SK-N-SH (cell line): ENCODE data around the gene C8B. TPM values are rescaled to one million over a fixed set of nuclear protein-coding genes. Genes with fewer than 3 reads are reported as not detected.

Experiments
- CTCF ChIA-PET: fragments of 300-600, 350-600 bp; formaldehyde crosslinking; extraction: SDS; loops from one replicate; lab custom pipeline; 2021; lab: Yijun Ruan, JAX
- POLR2A ChIA-PET: fragments of 350-600 bp; sonication (Branson Sonifier 250); formaldehyde crosslinking; extraction: SDS; loops from one replicate; lab custom pipeline; 2020; ENCODE audit warnings: antibody characterized with exemption, inconsistent platforms; lab: Yijun Ruan, JAX
- DNase-seq: peaks from one replicate; pipeline ENCODE4 v3.0.0; 2012
- H2AFZ ChIP-seq: fragments of 200-600 bp; sonication (generic); 2 replicates; pipeline ENCODE4 v1.8.1; 2016; ENCODE audit warnings: antibody characterized with exemption, mild to moderate bottlenecking, low read depth
- H3F3A ChIP-seq: fragments of 200-600 bp; sonication (generic); replicated peaks from 2 replicates; pipeline ENCODE3; 2016; ENCODE audit warnings: antibody characterized with exemption, mild to moderate bottlenecking; ENCODE audit not compliant: insufficient read depth
- H3K27ac ChIP-seq, 2 experiments: fragments of 200-500 bp in 1 of 2; fragments of 200-600 bp in 1 of 2; sonication (Bioruptor generic) in 1 of 2; sonication (generic), shearing (Covaris generic) in 1 of 2; 2 replicates each; pipeline versions ENCODE4 v1.5.1 to v1.6.1; 2014 to 2016; ENCODE audit warnings: low read depth in 2 of 2, inconsistent platforms in 1 of 2, low read length in 1 of 2, mild to moderate bottlenecking in 1 of 2, mixed read lengths in 1 of 2
- H3K27me3 ChIP-seq: fragments of 200-600 bp; sonication (generic), shearing (Covaris generic); 2 replicates; pipeline ENCODE4 v1.6.1; 2016; ENCODE audit warnings: mixed run types; ENCODE audit not compliant: insufficient read depth
- H3K36me3 ChIP-seq, 2 experiments: fragments of 200-500 bp in 1 of 2; fragments of 200-600 bp in 1 of 2; sonication (Bioruptor generic) in 1 of 2; sonication (generic) in 1 of 2; replicated peaks in 1 of 2; 2 replicates each; pipeline versions ENCODE3 to v1.5.1; 2014 to 2016; ENCODE audit warnings: low read length in 1 of 2, mild to moderate bottlenecking in 1 of 2; ENCODE audit not compliant: insufficient read depth in 2 of 2, control insufficient read depth in 1 of 2
- H3K4me1 ChIP-seq, 2 experiments: fragments of 200-500 bp in 1 of 2; fragments of 200-600 bp in 1 of 2; sonication (Bioruptor generic) in 1 of 2; sonication (generic), shearing (Covaris generic) in 1 of 2; 2 replicates each; pipeline versions ENCODE4 v1.5.1 to v1.6.1; 2014 to 2016; ENCODE audit warnings: low read depth in 1 of 2, low read length in 1 of 2, mixed run types in 1 of 2; ENCODE audit not compliant: insufficient read depth in 2 of 2, control insufficient read depth in 1 of 2
- H3K4me2 ChIP-seq: fragments of 200-600 bp; sonication (generic), shearing (Covaris generic); 2 replicates; pipeline ENCODE4 v1.6.1; 2017; ENCODE audit warnings: mixed run types
- H3K4me3 ChIP-seq, 2 experiments: fragments of 200-500 bp in 1 of 2; fragments of 200-600 bp in 1 of 2; sonication (Bioruptor generic) in 1 of 2; sonication (generic), shearing (Covaris generic) in 1 of 2; 2 replicates each; pipeline versions ENCODE4 v1.5.1 to v1.8.1; 2014 to 2016; ENCODE audit warnings: low read depth in 2 of 2, inconsistent platforms in 1 of 2, low read length in 1 of 2, mild to moderate bottlenecking in 1 of 2, mixed read lengths in 1 of 2, moderate library complexity in 1 of 2
- H3K79me2 ChIP-seq: fragments of 200-600 bp; sonication (generic); 2 replicates; pipeline ENCODE4 v1.8.1; 2017; ENCODE audit warnings: mild to moderate bottlenecking; ENCODE audit not compliant: insufficient read depth
- H3K9ac ChIP-seq: fragments of 200-600 bp; sonication (generic); 2 replicates; pipeline ENCODE4 v1.6.1; 2017; ENCODE audit warnings: mixed run types
- H3K9me2 ChIP-seq: fragments of 200-600 bp; sonication (generic); 2 replicates; pipeline ENCODE4 v1.6.1; 2017; ENCODE audit warnings: mixed run types
- H3K9me3 ChIP-seq: fragments of 200-600 bp; sonication (generic); 2 replicates; pipeline ENCODE4 v1.6.1; 2017; ENCODE audit warnings: mixed run types, mild to moderate bottlenecking, moderate library complexity
- H4K20me1 ChIP-seq: fragments of 200-600 bp; sonication (generic); 2 replicates; pipeline ENCODE4 v1.6.1; 2017; ENCODE audit warnings: mild to moderate bottlenecking, mixed run types; ENCODE audit not compliant: insufficient read depth
- ELF1 ChIP-seq: IDR thresholded peaks from 2 replicates; pipeline ENCODE4 v1.4.0; 2012
- EP300 ChIP-seq, 2 experiments: IDR thresholded peaks; 2 replicates each; pipeline versions ENCODE4 v1.4.0 to v1.6.1; 2012; ENCODE audit warnings: borderline replicate concordance in 1 of 2, low read depth in 1 of 2, low read length in 1 of 2
- FOXJ3 ChIP-seq: sonication (generic); formaldehyde crosslinking; IDR thresholded peaks from 2 replicates; pipeline ENCODE4 v1.5.1; 2020; ENCODE audit warnings: mild to moderate bottlenecking, missing genetic modification reagents
- FOXM1 ChIP-seq: IDR thresholded peaks from 2 replicates; pipeline ENCODE4 v1.4.0; 2012; ENCODE audit warnings: low read depth, mild to moderate bottlenecking
- GATA2 ChIP-seq: sonication (generic); formaldehyde crosslinking; IDR thresholded peaks from 2 replicates; pipeline ENCODE4 v1.5.0; 2020; ENCODE audit warnings: mild to moderate bottlenecking, missing genetic modification reagents
- MEF2A ChIP-seq: IDR thresholded peaks from 2 replicates; pipeline ENCODE4 v1.4.0; 2012; ENCODE audit warnings: low read depth, borderline replicate concordance
- NFIC ChIP-seq: IDR thresholded peaks from 2 replicates; pipeline ENCODE4 v1.4.0; 2012; ENCODE audit warnings: borderline replicate concordance
- NRF1 ChIP-seq: IDR thresholded peaks from 2 replicates; pipeline ENCODE4 v1.6.1; 2012; ENCODE audit warnings: low read depth, mild to moderate bottlenecking, low read length
- POLR2AphosphoS5 ChIP-seq: IDR thresholded peaks from 2 replicates; pipeline ENCODE4 v1.6.1; 2012; ENCODE audit warnings: low read depth, low read length
- RAD21 ChIP-seq: IDR thresholded peaks from 2 replicates; pipeline ENCODE4 v1.6.1; 2012; ENCODE audit warnings: mild to moderate bottlenecking, low read length
- RCOR1 ChIP-seq: fragments of 150-350 bp; IDR thresholded peaks from 2 replicates; pipeline ENCODE4 v1.6.1; 2017; ENCODE audit warnings: antibody characterized with exemption, low read length
- RFX5 ChIP-seq: IDR thresholded peaks from 2 replicates; pipeline ENCODE4 v1.6.1; 2012; ENCODE audit warnings: mild to moderate bottlenecking, improper control_type of control experiment, low read length
- SIN3A ChIP-seq: IDR thresholded peaks from 2 replicates; pipeline ENCODE4 v1.6.1; 2012; ENCODE audit warnings: low read depth, mild to moderate bottlenecking, low read length, moderate library complexity, borderline replicate concordance
- TAF1 ChIP-seq: IDR thresholded peaks from 2 replicates; pipeline ENCODE4 v1.6.1; 2012; ENCODE audit warnings: low read depth, mild to moderate bottlenecking, low read length, moderate library complexity, borderline replicate concordance
- TCF12 ChIP-seq: IDR thresholded peaks from 2 replicates; pipeline ENCODE4 v1.4.0; 2012
- TEAD4 ChIP-seq: IDR thresholded peaks from 2 replicates; pipeline ENCODE4 v1.4.0; 2012; ENCODE audit warnings: mild to moderate bottlenecking, borderline replicate concordance; ENCODE audit not compliant: insufficient read depth
- YY1 ChIP-seq: IDR thresholded peaks from 2 replicates; pipeline ENCODE4 v1.4.0; 2012; ENCODE audit warnings: low read depth, mild to moderate bottlenecking
- WGBS: methylation state at CpG from one replicate; pipeline ENCODE4 v1.1.6; 2017; ENCODE audit warnings: low lambda C conversion rate; 5-methylcytosine and 5-hydroxymethylcytosine counted together
- polyA plus RNA-seq, 3 experiments: library from polyadenylated mRNA; depleted of rRNA; stranded (reverse); fragments of >200 nt; gene quantifications; 2 replicates each; pipeline ENCODE4 v1.2.3, GENCODE V29; 2012
- TF ChIP-seq, protein P1 (sequence below): IDR thresholded peaks from 2 replicates; pipeline ENCODE4 v1.6.1; 2012; ENCODE audit warnings: mild to moderate bottlenecking, low read depth, low read length, moderate library complexity
- TF ChIP-seq, protein P2 (sequence below): IDR thresholded peaks from 2 replicates; pipeline ENCODE4 v1.4.0; 2012; ENCODE audit warnings: low read depth
- TF ChIP-seq, protein P3 (sequence below): fragments of 150-350 bp; IDR thresholded peaks from 2 replicates; pipeline ENCODE4 v1.6.1; 2016; ENCODE audit warnings: mild to moderate bottlenecking, low read depth, low read length
- TF ChIP-seq, protein P4 (sequence below): fragments of 200-600 bp; sonication (generic); IDR thresholded peaks from 2 replicates; pipeline ENCODE4 v1.6.1; 2017; ENCODE audit warnings: antibody characterized with exemption, mild to moderate bottlenecking, moderate library complexity

The C8B gene
- polyA plus RNA-seq, 1 of the 3 experiments (the other 2 are of a cell fraction) = not detected

DNA sequence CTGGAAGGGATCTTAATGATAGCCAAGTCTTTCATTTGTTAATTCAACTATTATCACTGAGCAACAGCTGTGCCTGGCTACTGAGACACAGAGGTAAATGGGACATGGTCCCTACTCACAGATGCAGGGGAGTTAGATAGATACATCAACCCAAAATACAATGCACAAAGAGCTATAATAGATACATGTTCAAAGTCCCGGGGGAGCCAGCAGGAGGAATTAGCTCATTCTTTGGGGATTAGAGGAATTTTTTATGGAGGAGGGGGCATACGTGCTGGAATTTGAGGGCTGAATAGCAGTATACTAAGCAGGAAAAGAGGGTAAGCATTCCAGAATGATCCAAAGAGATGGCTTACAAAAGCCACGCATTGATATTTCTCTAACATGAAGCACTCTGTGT lies 34.6 kb downstream of the C8B start:
- no peaks in the 10 kb centered on the region for H3K36me3 ChIP-seq
- TF ChIP-seq FOXM1 = no peak
- TF ChIP-seq RCOR1 = no peak
- TF ChIP-seq TCF12 = no peak
- no peak for TF ChIP-seq RAD21
- no peak for TF ChIP-seq POLR2AphosphoS5
- TF ChIP-seq, protein P1, sequence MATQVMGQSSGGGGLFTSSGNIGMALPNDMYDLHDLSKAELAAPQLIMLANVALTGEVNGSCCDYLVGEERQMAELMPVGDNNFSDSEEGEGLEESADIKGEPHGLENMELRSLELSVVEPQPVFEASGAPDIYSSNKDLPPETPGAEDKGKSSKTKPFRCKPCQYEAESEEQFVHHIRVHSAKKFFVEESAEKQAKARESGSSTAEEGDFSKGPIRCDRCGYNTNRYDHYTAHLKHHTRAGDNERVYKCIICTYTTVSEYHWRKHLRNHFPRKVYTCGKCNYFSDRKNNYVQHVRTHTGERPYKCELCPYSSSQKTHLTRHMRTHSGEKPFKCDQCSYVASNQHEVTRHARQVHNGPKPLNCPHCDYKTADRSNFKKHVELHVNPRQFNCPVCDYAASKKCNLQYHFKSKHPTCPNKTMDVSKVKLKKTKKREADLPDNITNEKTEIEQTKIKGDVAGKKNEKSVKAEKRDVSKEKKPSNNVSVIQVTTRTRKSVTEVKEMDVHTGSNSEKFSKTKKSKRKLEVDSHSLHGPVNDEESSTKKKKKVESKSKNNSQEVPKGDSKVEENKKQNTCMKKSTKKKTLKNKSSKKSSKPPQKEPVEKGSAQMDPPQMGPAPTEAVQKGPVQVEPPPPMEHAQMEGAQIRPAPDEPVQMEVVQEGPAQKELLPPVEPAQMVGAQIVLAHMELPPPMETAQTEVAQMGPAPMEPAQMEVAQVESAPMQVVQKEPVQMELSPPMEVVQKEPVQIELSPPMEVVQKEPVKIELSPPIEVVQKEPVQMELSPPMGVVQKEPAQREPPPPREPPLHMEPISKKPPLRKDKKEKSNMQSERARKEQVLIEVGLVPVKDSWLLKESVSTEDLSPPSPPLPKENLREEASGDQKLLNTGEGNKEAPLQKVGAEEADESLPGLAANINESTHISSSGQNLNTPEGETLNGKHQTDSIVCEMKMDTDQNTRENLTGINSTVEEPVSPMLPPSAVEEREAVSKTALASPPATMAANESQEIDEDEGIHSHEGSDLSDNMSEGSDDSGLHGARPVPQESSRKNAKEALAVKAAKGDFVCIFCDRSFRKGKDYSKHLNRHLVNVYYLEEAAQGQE = no peak
- TF ChIP-seq, protein P2, sequence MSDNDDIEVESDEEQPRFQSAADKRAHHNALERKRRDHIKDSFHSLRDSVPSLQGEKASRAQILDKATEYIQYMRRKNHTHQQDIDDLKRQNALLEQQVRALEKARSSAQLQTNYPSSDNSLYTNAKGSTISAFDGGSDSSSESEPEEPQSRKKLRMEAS = no peak
- TF ChIP-seq NRF1 = no peak
- TF ChIP-seq RFX5 = no peak
- TF ChIP-seq GATA2 (CRISPR knock-in tag) = no peak
- no peak for TF ChIP-seq YY1
- no peak for TF ChIP-seq TEAD4
- TF ChIP-seq, all 33 proteins: peak for 0
- WGBS = 80% methylated on average over 3 of the region's 3 CpGs
- Histone ChIP-seq H3K79me2 (no peaks in the 10 kb centered on the region), H2AFZ (no peak overlapping the region), H3K4me2 (no peak overlapping the region), H3F3A (no peaks in the 10 kb centered on the region), H3K27ac (no peak overlapping the region), H3K9me2 (no peaks in the 10 kb centered on the region), H3K27me3 (no peaks in the 10 kb centered on the region), H3K9me3 (no peaks in the 10 kb centered on the region), H3K4me3 (no peak overlapping the region), H3K4me1 (no peaks in the 10 kb centered on the region; a peak in 1 of 4 replicates), H3K9ac (no peak overlapping the region), H4K20me1 (no peaks in the 10 kb centered on the region)
- ChIA-PET CTCF (interaction anchor here (0.6 kb wide), 1 partner anchor 153 kb away, joined by 3 read pairs; no protein-coding TSS in a partner anchor), POLR2A (no interaction called here)
- no peak for DNase-seq

DNA sequence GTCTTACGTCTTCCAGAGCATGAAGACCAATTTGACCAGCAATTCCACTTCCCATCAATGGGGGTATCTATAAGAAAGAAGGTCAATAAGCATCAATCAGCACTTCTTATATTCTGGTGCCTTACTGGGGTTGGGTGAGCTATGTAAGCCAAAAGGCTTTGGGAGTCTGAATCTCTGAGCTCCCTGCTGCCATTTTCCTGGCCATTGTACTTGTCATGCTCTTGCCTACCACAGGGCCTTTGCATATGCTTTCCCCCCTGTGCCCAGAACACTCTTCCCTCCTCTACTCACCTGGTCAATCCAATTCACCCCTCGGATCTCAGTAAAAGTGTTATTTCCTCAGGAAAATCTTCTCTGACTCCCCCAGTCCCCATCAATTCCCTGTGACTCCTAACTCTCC lies 36.3 kb downstream of the C8B start:
- Histone ChIP-seq H2AFZ (no peak overlapping the region), H3K27ac (no peak overlapping the region), H3K4me2 (no peak overlapping the region), H3K9me2 (no peaks in the 10 kb centered on the region), H4K20me1 (no peaks in the 10 kb centered on the region), H3K4me3 (no peak overlapping the region), H3K9me3 (no peaks in the 10 kb centered on the region), H3K36me3 (no peaks in the 10 kb centered on the region), H3F3A (no peaks in the 10 kb centered on the region), H3K4me1 (no peaks in the 10 kb centered on the region; a peak in 1 of 4 replicates), H3K79me2 (no peaks in the 10 kb centered on the region), H3K27me3 (no peaks in the 10 kb centered on the region), H3K9ac (no peak overlapping the region)
- ChIA-PET POLR2A (no interaction called here), CTCF (no interaction called here)
- no peak for DNase-seq
- 25% methylated on average over 2 of the region's 2 CpGs for WGBS
- TF ChIP-seq EP300 (IDR thresholded peaks at IDR 0.05; ENCODE audit: borderline replicate concordance in 1 of 2, low read depth in 1 of 2, low read length in 1 of 2) = no peak
- TF ChIP-seq RCOR1 = no peak
- no peak for TF ChIP-seq TAF1
- no peak for TF ChIP-seq ELF1
- TF ChIP-seq POLR2AphosphoS5 = no peak
- TF ChIP-seq MEF2A = no peak
- no peak for TF ChIP-seq SIN3A
- TF ChIP-seq FOXJ3 (CRISPR knock-in tag) = no peak
- TF ChIP-seq, protein P3, sequence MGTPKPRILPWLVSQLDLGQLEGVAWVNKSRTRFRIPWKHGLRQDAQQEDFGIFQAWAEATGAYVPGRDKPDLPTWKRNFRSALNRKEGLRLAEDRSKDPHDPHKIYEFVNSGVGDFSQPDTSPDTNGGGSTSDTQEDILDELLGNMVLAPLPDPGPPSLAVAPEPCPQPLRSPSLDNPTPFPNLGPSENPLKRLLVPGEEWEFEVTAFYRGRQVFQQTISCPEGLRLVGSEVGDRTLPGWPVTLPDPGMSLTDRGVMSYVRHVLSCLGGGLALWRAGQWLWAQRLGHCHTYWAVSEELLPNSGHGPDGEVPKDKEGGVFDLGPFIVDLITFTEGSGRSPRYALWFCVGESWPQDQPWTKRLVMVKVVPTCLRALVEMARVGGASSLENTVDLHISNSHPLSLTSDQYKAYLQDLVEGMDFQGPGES = no peak
- no peak for TF ChIP-seq FOXM1
- TF ChIP-seq, protein P4, sequence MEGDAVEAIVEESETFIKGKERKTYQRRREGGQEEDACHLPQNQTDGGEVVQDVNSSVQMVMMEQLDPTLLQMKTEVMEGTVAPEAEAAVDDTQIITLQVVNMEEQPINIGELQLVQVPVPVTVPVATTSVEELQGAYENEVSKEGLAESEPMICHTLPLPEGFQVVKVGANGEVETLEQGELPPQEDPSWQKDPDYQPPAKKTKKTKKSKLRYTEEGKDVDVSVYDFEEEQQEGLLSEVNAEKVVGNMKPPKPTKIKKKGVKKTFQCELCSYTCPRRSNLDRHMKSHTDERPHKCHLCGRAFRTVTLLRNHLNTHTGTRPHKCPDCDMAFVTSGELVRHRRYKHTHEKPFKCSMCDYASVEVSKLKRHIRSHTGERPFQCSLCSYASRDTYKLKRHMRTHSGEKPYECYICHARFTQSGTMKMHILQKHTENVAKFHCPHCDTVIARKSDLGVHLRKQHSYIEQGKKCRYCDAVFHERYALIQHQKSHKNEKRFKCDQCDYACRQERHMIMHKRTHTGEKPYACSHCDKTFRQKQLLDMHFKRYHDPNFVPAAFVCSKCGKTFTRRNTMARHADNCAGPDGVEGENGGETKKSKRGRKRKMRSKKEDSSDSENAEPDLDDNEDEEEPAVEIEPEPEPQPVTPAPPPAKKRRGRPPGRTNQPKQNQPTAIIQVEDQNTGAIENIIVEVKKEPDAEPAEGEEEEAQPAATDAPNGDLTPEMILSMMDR = no peak
- no peak for TF ChIP-seq NFIC
